ENCODE data around the gene CRTC2. TPM values are rescaled to one million over a fixed set of nuclear protein-coding genes. Genes with fewer than 3 reads are reported as not detected.

Gene CRTC2
- total RNA-seq, 1 experiment from 2014 or later: 33.8 TPM

DNA sequence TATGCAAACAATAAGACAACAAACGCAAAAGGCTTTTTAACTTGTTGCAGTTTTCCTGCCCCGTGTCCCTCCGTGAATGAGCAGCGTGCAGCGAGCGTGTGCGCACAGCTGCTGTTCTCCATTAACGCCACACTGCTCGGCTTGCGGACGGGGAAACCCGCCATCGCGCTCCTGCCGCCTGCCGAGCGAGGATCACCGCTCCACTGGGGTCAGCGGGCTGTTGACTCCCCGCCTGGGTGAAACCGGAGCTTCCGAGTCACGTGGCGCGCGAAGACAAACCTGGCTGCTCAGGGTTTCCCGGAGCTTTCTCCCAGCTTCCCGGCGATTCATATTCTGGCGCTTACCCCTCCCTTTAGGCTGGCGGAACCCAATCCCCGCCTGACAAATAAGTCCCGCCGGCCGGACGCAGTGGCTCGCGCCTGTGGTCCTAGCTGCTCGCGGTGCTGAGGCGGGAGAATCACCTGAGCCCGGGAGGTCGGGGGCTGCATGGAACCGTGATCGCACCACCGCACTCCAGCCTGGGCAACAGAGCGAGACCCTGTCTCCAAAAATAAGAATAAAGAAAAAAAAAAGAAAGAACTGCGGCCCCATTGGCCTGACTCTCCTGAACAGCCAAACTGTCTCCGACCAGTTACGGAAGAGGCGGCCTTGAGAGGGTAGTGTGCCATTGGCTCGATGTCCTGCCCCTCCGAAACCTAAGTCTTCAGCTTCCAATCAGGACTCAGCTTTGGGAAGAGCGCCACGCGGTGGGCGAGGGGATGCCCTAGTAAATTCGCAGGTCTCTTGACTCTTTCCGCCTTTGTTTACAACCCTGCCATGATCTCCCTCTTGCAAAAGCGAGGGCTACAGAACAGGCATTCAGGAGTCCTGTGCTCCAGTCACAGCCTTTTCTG lies 8.9 kb upstream of the CRTC2 start, which contains the start of gene CREB3L4:
TSS of gene CREB3L4 (plus strand) at position 796 of the 893 bp plus-strand sequence. CDS start 624 bp downstream, outside the sequence.
- ChIA-PET POLR2A (interaction anchor here (0.6 to 3.3 kb wide), 13 partner anchors 8 to 354 kb away, joined by 3 to 38 read pairs (median 5); partner anchors contain the start of genes CHTOP, CRTC2, DENND4B and JTB), RAD21 (ENCODE audit: low non-redundant PET in 1 of 2, low total read pairs in 2 of 2, uncharacterized antibody in 2 of 2, unreplicated experiment in 2 of 2) (interaction anchor here in 1 of 2 experiments (1.1 kb wide), 1 partner anchor 9 kb away, joined by 3 read pairs; no protein-coding TSS in a partner anchor), CTCF (interaction anchor here (1.1 to 2.5 kb wide), 7 partner anchors 9 to 169 kb away, joined by 4 to 14 read pairs (median 7); partner anchors contain the start of genes CRTC2, DENND4B, GATAD2B and JTB)
- Histone ChIP-seq H3K9me3 (ENCODE audit: control insufficient read depth in 1 of 2, insufficient read depth in 1 of 2, low read depth in 1 of 2, low read length in 2 of 2) (no peaks in the 10 kb centered on the region), H3K36me3 (ENCODE audit: control insufficient read depth in 1 of 2, insufficient read depth in 2 of 2, low read length in 2 of 2) (no peaks in the 10 kb centered on the region), H3K4me2 (ENCODE audit: low read length) (peak within 1 kb of the TSS; percentile 97), H2AFZ (ENCODE audit: low read depth, low read length, poor library complexity, severe bottlenecking) (peak within 1 kb of the TSS; percentile 74), H3K79me2 (ENCODE audit: insufficient read depth, low read length) (peaks cover 16% of the 10 kb centered on the region), H3K4me3 (replicated peaks in 1 of 2; ENCODE audit: low read depth in 1 of 2, low read length in 2 of 2) (peak within 1 kb of the TSS; percentile 68 to 79), H3K9ac (ENCODE audit: low read length) (peak within 1 kb of the TSS; percentile 94), H3K27ac (ENCODE audit: low read depth, low read length) (peak within 1 kb of the TSS; percentile 90), H4K20me1 (ENCODE audit: insufficient read depth) (no peaks in the 10 kb centered on the region), H3K4me1 (ENCODE audit: control insufficient read depth in 1 of 2, insufficient read depth in 2 of 2, low read length in 2 of 2) (peaks cover 21 to 50% of the 10 kb centered on the region in 2 experiments), H3K9me2 (ENCODE audit: insufficient read depth) (no peaks in the 10 kb centered on the region), H3K27me3 (ENCODE audit: insufficient read depth, low read length) (no peaks in the 10 kb centered on the region)
- TF ChIP-seq CBX3 (IDR thresholded peaks at IDR 0.05; ENCODE audit: low read depth): no peak
- peak; percentile 65 for TF ChIP-seq YY1 (IDR thresholded peaks at IDR 0.05; ENCODE audit: extremely low read depth, insufficient replicate concordance, low read depth, low read length)
- TF ChIP-seq, protein P1, sequence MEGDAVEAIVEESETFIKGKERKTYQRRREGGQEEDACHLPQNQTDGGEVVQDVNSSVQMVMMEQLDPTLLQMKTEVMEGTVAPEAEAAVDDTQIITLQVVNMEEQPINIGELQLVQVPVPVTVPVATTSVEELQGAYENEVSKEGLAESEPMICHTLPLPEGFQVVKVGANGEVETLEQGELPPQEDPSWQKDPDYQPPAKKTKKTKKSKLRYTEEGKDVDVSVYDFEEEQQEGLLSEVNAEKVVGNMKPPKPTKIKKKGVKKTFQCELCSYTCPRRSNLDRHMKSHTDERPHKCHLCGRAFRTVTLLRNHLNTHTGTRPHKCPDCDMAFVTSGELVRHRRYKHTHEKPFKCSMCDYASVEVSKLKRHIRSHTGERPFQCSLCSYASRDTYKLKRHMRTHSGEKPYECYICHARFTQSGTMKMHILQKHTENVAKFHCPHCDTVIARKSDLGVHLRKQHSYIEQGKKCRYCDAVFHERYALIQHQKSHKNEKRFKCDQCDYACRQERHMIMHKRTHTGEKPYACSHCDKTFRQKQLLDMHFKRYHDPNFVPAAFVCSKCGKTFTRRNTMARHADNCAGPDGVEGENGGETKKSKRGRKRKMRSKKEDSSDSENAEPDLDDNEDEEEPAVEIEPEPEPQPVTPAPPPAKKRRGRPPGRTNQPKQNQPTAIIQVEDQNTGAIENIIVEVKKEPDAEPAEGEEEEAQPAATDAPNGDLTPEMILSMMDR (IDR thresholded peaks at IDR 0.05 in 2 of 3, conservative IDR thresholded peaks at IDR 0.05 in 1 of 3; ENCODE audit: borderline replicate concordance in 1 of 3, insufficient read depth in 1 of 3, low read depth in 2 of 3, low read length in 2 of 3): peak in 2 of 3 experiments; percentile 26 to 32; a peak in 3 of 6 replicates
- TF ChIP-seq POLR2A (IDR thresholded peaks at IDR 0.05; ENCODE audit: borderline replicate concordance, extremely low read depth, insufficient read depth, insufficient read length): peak; percentile 91
- peak; percentile 84 for TF ChIP-seq POLR2AphosphoS5 (IDR thresholded peaks at IDR 0.05; ENCODE audit: low read depth, low read length)
- TSS peak; percentile 29 for BruUV-seq (replicated peaks)
- intact Hi-C loops (cut with micrococcal nuclease): loop anchor here (5.0 kb wide), 1 partner anchor 170 kb away; no protein-coding TSS in a partner anchor
- ATAC-seq (peak; percentile 75), DNase-seq (ENCODE audit: low read depth, low spot score) (peak; percentile 98)
